Right lobe of liver (tissue), 6 donors: ENCODE data around the gene CEP57L1. TPM values are rescaled to one million over a fixed set of nuclear protein-coding genes. Genes with fewer than 3 reads are reported as not detected.
A peak's percentile ranks its signal among the peaks of the same experiment; 100 is the strongest.
"Not testable (repeated sequence)": the region's sequence is repeated elsewhere in the genome, so short reads cannot be mapped to it uniquely, and the experiment has no call there.

Experiments
- ATAC-seq, 4 donors: fragments of 200-7000 bp; cut with Tn5 transposase; one replicate each; pipeline ENCODE4 v1.9.1; 2020; ENCODE audit warnings: mild to moderate bottlenecking in 4 of 4, moderate library complexity in 4 of 4
- DNase-seq, 3 donors: peaks; one replicate each; pipeline ENCODE4 v3.0.0-alpha.2; 2020
- H3K27ac ChIP-seq, 3 donors: fragments of 200-600 bp; one replicate each; pipeline ENCODE4 v1.8.0; 2022
- H3K27me3 ChIP-seq, 2 donors: fragments of 200-600 bp; one replicate each; pipeline ENCODE4 v1.8.0; 2022
- H3K36me3 ChIP-seq, 4 donors: fragments of 200-600 bp; sonication (generic) in 1 of 4; one replicate each; pipeline versions ENCODE4 v1.5.1 to v1.8.0; 2017 to 2022; ENCODE audit warnings: control low read depth in 1 of 4
- H3K4me1 ChIP-seq, 4 donors: fragments of 200-600 bp; sonication (generic) in 1 of 4; one replicate each; pipeline versions ENCODE4 v1.5.1 to v1.8.0; 2017 to 2022; ENCODE audit warnings: control low read depth in 1 of 4
- H3K4me3 ChIP-seq, 3 donors: fragments of 200-600 bp; one replicate each; pipeline ENCODE4 v1.8.0; 2022
- H3K9me3 ChIP-seq, 4 donors: fragments of 200-600 bp; sonication (generic) in 1 of 4; one replicate each; pipeline versions ENCODE4 v1.5.1 to v1.8.0; 2017 to 2022; ENCODE audit warnings: control low read depth in 1 of 4
- CTCF ChIP-seq, 4 donors: fragments of 200-600 bp in 3 of 4; fragments of 450-650 bp in 1 of 4; IDR thresholded peaks; one replicate each; pipeline versions ENCODE4 v1.5.1 to v1.8.0; 2016 to 2022; ENCODE audit warnings: antibody characterized with exemption in 4 of 4, mild to moderate bottlenecking in 2 of 4
- POLR2A ChIP-seq: fragments of 450-650 bp; IDR thresholded peaks from one replicate; pipeline ENCODE4 v1.6.1; 2017; ENCODE audit warnings: antibody characterized with exemption, mild to moderate bottlenecking
- WGBS: methylation state at CpG from one replicate; pipeline ENCODE4 v1.1.6; 2018; ENCODE audit warnings: low coverage, low lambda C conversion rate; ENCODE audit not compliant: insufficient coverage; ENCODE audit errors: missing lambda C conversion rate; 5-methylcytosine and 5-hydroxymethylcytosine counted together
- intact Hi-C, 2 donors: fragments of 100-400 bp; cut with DNase I; formaldehyde crosslinking; loops; one replicate each; pipeline versions ENCODE4 v1.11.2 to v1.14.1; 2022
- total RNA-seq, 6 experiments: library from RNA; depleted of rRNA in 2 of 6; stranded (reverse); fragments of >200 nt in 2 of 6; fragmentation: NEBNext Ultra II Directional in 3 of 6; extraction: Animal tissue kit (Norgen Biotek cat#: 25700) in 3 of 6; gene quantifications; one replicate each; pipeline versions ENCODE4 v1.1.0 to v1.2.4, GENCODE V29; 2016 to 2023
- donor health status: DM: no; HTN: yes; CAD: no.
- donor health status: DM: no; HTN: no; CAD: no.
- donor health status: DM: no; HTN: no; CAD: no.
- donor health status: DM: no; HTN: yes; CAD: no.
- donor health status: DM: no; HTN: yes; CAD: no.

CEP57L1 gene
- total RNA-seq, 6 experiments from 2014 or later, result 6.3 to 9.5 (median 7.6) TPM

GRCh38 chr6:109187399-109188114 lies 92.2 kb downstream of the CEP57L1 start:
- H3K27me3 ChIP-seq, result no peaks in the 10 kb centered on the region
- 7% methylated on average over 5 of the region's 5 CpGs for WGBS
- H3K4me1 ChIP-seq, result no peaks in the 10 kb centered on the region
- intact Hi-C loops, result loop anchor here (5.0 to 10.0 kb wide), 2 partner anchors 197 to 210 kb away; partner anchors contain the start of gene CD164 (in 1 of the 2)
- no peak overlapping the region for H3K27ac ChIP-seq
- H3K4me3 ChIP-seq, result no peak overlapping the region
- TF ChIP-seq POLR2A (no peak), CTCF (IDR thresholded peaks at IDR 0.05) (peak; percentile 90 to 95 (median 94))
- no peaks in the 10 kb centered on the region for H3K9me3 ChIP-seq
- DNase-seq (peak; percentile 49 to 62 (median 61)), ATAC-seq (peak; percentile 94 to 99 (median 94))
- H3K36me3 ChIP-seq, result no peaks in the 10 kb centered on the region

- no peaks in the 10 kb centered on the region for H3K36me3 ChIP-seq
- WGBS, result 19% methylated on average over 5 of the region's 5 CpGs
- TF ChIP-seq POLR2A (no peak), CTCF (IDR thresholded peaks at IDR 0.05) (no peak)
- no peaks in the 10 kb centered on the region for H3K9me3 ChIP-seq
- H3K27ac ChIP-seq, result no peak overlapping the region
- DNase-seq, result no peak
- intact Hi-C loops, result loop anchor here (5.0 to 10.0 kb wide), 2 partner anchors 197 to 209 kb away; partner anchors contain the start of gene CD164 (in 1 of the 2)
- no peak overlapping the region for H3K4me3 ChIP-seq
- no peaks in the 10 kb centered on the region for H3K4me1 ChIP-seq
- no peaks in the 10 kb centered on the region for H3K27me3 ChIP-seq
- ATAC-seq, result peak in 1 of 4 donors; percentile 18
Observed at GRCh38 chr6:109188115-109188411, 92.8 kb downstream of the CEP57L1 start.

- H3K4me3 ChIP-seq, H3K27ac ChIP-seq, DNase-seq, H3K9me3 ChIP-seq, H3K27me3 ChIP-seq, ATAC-seq, intact Hi-C loops, H3K36me3 ChIP-seq: not testable (repeated sequence)
- peaks cover 0 to 18% (median 0%) of the 10 kb centered on the region in 4 donors for H3K4me1 ChIP-seq
Observed at GRCh38 chr6:109191368-109191767, 96.1 kb downstream of the CEP57L1 start.

- Histone ChIP-seq H3K27ac (no peak overlapping the region), H3K9me3 (no peaks in the 10 kb centered on the region), H3K4me3 (no peak overlapping the region), H3K36me3 (no peaks in the 10 kb centered on the region), H3K4me1 (peaks cover 0 to 25% (median 0%) of the 10 kb centered on the region in 4 donors), H3K27me3 (no peaks in the 10 kb centered on the region)
- WGBS, result 98% methylated on average over 4 of the region's 4 CpGs
- ATAC-seq, result no peak
- no peak for DNase-seq
- TF ChIP-seq CTCF (IDR thresholded peaks at IDR 0.05) (no peak), POLR2A (no peak)
- intact Hi-C loops, result no loop called here
Observed at GRCh38 chr6:109192865-109193264, 97.6 kb downstream of the CEP57L1 start.

GRCh38 chr6:109194880-109195279 lies 99.6 kb downstream of the CEP57L1 start:
- Histone ChIP-seq H3K4me1 (peaks cover 0 to 25% (median 0%) of the 10 kb centered on the region in 4 donors), H3K36me3 (no peaks in the 10 kb centered on the region), H3K27me3 (no peaks in the 10 kb centered on the region), H3K27ac (peak overlapping the region in 2 of 3 donors; percentile 43 to 45), H3K4me3 (no peak overlapping the region), H3K9me3 (no peaks in the 10 kb centered on the region)
- DNase-seq (no peak), ATAC-seq (peak; percentile 59 to 88 (median 83))
- TF ChIP-seq CTCF (IDR thresholded peaks at IDR 0.05) (no peak), POLR2A (no peak)
- WGBS, result 14% methylated on average over 1 of the region's 1 CpG
- intact Hi-C loops, result no loop called here
